ENCODE results near the gene RALB.

The RALB gene

DNA sequence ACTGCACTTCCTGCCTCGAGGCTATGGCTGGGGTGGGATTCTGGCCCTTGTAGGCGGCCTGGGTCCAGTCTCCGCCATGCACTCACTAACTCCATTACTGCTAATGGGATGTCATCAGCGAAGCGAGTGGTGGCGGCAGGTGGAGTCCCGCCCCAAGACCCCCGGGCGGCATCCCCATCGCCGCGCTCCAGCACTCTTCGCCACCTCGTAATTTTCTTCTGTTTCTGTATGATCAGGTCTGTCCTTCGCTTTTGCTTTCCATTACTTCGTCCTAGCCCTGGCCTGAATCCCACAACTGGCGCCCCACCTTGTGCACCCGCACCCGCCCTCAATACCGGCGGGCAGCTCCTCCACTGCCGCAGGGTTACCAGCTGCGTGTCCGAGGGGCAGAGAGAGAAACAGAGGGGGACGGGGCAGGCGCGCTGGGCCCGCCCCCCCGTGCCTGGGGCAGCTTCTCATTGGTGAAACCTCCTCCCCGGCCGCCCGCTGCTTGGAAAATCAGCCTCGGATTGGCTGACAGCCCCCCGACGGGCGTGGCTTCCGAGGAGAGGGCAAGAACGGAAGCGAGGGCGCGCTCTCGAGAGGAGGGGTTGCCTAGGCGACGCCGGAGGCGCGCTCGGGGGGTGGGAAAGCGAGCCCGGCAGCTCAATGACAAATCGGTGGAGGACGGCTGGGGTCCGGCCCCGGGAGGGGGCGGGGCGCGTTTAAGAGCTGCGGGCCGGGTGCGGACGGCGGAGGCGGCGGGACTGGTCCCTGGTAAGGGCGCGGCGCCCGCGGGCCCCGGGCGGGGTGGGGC, at the start of gene RALB:
RALB (plus strand) TSS at position 628 of the 796 bp plus-strand sequence. CDS start 25,813 bp downstream, outside the sequence.
- peak; percentile 98 to 99 for DNase-seq

GRCh38 chr2:120203251-120204021, 49.2 kb upstream of the RALB start:
- DNase-seq = peak in 1 of 2 donors; percentile 35

- DNase-seq = no peak
Measured at GRCh38 chr2:120204022-120204405, 48.6 kb upstream of the RALB start.

- no peak for DNase-seq
Measured at GRCh38 chr2:120204417-120204816, 48.2 kb upstream of the RALB start.

DNA sequence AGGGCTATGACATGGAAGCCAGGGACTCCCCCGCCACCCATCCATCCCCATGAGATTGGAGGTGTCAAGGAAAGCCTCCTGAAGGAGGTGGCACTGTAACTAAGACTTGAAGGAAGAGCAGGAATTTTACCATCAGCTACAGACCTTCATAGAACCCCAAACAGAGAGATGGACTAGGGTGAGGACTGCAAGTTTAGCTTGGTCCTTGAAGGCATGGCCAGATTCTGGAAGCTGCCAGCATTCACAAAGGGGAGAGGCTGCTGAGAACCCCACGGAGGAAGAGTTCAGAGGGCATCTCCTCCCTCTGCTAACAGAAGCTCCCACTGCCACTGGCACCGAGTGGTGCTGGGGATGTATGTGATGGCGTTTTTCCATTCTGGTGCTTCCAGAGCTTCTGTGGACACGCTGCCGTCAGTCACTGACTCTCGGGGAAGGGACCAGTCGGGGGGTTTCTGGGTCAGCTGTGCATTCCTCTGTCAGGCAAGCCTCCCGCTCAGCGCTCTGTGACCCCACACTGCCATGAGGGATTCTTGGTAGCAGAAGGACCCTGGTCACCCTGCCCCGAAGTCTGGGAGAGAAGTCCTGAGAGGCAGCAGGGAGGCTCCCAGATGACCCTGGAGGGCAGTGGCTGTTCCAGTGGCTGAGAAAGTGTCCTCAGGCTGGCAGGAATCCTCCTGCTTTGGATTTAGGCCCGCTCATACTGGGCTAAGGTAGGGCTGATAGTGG, 47.5 kb upstream of the RALB start:
- no peak for DNase-seq

DNA sequence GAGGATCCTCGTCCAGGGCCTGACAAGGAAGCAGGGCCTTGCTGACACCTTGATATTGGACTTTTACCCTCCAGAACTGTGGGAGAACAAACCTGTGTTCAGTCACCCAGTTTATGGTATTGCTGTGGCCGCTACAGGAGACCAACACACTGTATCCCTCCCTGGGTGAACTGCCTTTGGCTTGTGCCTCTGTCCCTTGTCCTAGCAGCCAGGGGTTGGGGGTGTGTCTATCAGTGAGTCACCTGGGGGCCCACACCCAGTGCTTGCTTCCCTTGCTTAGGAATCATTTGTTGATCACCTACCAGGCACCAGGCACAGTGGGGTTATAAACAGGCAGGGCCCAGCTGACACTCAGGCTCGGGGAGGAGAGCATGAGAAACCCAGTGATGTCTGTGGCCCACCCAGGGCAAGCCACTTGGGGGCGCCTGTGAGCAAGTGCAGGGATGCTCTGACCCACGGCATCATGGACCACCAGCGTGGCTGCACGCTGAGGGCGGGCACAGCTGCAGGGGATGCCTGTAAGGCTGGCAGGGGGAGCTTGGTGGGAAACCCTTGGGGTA, 46.5 kb upstream of the RALB start:
- peak in 1 of 2 donors; percentile 31 for DNase-seq

GRCh38 chr2:120208381-120209353, 44.0 kb upstream of the RALB start:
- no peak for DNase-seq

GRCh38 chr2:120209427-120210269, 43.0 kb upstream of the RALB start:
- no peak for DNase-seq

- peak in 1 of 2 donors; percentile 18 for DNase-seq
Measured at GRCh38 chr2:120210270-120210693, 42.4 kb upstream of the RALB start.

DNA sequence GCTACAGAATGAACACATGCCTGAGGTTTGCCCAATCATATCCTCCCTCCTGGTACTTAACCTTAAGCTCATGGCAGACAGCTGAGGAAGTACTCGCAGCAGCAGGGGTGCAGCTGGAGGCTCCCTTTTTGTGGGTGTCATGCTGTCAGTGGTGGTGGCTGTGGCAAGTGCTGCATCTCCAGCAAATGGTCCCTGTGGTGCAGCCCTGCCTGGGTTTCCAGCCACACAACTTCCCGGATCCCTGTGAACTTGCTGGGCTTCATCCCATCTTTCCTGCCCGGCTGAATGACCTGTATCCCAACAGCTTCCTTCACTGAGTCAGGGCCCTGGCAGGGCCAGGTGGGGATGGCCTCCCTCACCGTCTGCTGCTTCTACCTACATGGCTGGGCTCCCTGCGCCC, 34.5 kb upstream of the RALB start:
- no peak for DNase-seq

DNA sequence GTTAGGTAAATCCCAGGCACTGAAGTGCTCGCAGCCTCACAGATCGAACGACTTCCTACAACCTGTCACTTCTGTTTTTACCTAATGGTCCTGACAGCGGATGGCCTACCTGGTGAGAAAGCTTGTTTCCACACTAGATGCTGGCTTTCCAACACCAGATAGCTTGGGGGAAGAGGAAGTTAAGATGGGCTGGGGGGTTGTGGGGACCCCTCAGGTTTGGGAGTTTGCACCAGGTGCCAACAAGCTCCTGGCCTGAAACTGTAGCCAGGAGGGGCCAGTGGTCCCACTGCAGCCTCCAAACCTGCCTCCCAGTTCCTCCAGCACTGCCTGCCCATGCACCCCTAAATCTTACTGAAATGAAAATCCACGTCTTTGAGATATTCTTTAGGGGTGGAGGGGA, 33.4 kb upstream of the RALB start:
- no peak for DNase-seq

DNA sequence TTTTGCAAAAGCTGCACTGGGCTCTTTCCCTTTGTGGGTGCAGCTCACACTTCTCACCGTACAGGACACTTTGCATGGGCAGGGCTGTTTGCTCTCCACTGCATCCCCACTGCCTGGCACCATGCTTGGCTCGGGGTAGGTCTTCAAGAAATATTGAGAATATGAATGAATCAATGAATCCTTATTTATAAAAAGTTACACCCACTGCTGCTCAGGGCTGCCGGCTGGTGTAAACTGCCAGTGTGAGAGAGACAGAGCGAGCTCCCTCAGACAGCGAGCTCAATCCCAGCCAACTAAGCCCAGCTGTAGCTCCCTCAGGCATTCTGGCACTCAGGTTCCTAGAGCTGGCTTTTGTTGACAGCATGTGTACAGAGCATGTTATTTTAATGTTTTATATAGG, 32.9 kb upstream of the RALB start:
- no peak for DNase-seq

GRCh38 chr2:120220756-120221155, 31.9 kb upstream of the RALB start:
- DNase-seq = no peak

- DNase-seq = no peak
Measured at GRCh38 chr2:120221616-120222015, 31.0 kb upstream of the RALB start.

DNA sequence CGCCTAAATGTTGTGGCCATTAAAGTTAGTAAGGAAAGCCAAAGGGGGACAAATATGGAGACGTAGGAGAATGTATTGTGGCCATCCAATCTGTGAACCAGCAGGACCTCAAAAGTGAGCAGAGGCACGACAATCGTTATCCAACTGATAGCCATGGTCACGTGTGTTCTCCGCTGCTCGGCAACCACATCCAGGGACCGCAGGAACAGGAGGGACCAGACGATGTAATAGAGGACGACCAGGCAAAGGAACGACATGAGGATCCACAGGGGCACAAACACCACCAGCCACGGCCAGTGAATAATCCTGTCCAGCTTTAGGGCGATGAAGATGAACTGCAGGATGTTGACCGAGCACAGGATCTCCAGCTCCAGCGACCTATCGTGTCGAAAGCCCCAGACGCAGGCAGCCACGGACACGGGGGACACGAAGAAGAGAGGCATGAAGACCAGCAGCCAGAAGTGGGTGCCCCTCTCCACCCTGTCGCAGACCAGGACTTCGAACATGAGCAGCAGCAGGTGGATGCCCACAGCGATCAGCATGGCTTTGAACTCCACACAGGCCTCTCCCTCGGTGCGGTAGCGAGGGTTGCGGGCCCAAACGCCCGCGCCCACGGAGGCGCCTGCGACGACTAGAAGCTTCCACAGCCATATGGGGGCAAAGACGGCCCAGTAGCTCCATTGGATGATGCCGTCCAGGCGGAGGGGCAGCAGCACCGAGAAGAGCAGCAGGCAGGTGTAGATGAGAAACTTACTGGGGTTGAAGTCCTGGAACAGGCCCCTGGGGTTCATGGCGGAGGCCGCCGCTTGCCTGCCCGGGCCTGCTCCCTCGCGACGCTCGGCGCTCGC, 30.2 kb upstream of the RALB start:
- DNase-seq = no peak

DNA sequence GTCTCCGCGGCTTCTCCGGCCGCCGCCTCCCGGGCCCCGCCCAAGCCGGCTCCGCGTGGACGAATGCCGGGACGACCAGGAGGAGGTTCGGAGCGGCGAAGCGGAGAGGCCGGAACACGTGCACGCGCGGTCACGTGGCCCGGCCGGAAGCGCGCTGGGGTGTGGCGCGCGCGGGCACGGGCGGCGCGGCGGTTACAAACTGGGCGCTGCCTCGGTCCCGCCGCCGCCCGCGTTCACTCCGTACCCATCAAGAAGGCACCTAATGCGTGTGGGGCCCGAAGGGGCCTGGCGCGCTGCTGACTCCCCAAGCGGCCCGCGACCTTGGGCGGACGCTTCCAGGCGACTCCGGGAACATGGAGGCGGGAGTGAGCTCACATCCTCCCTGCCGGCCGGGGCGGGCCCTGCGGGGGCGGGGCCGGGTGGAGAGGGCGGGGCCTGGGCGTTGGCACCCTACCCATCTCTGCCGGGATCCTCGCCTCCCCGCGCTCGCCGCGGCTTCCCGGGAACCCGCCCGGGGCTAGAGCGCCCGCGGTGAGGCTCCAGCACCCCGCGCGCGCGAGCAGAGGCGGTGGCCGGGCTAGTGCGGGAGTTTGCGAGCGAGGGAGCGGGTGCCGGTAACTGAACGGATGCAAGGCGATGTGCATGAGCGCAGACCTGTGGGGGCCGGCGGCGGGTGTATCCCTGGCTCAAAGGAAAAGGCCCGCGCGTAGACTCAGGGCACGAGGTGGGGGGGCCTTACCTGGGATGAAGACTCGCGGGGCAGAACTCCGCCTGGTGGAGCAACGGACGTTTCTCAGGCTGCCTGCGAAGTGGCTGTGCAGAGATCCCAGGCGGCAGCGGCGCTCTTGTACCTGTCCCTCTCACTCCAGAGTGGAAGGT, 29.4 kb upstream of the RALB start, which contains the start of gene TMEM185B:
TMEM185B (minus strand) TSS at position 367 of the 879 bp plus-strand sequence. CDS start 424 bp downstream, outside the sequence.
- DNase-seq = peak; percentile 90 to 94

GRCh38 chr2:120224256-120224655, 28.4 kb upstream of the RALB start:
- DNase-seq = no peak

DNA sequence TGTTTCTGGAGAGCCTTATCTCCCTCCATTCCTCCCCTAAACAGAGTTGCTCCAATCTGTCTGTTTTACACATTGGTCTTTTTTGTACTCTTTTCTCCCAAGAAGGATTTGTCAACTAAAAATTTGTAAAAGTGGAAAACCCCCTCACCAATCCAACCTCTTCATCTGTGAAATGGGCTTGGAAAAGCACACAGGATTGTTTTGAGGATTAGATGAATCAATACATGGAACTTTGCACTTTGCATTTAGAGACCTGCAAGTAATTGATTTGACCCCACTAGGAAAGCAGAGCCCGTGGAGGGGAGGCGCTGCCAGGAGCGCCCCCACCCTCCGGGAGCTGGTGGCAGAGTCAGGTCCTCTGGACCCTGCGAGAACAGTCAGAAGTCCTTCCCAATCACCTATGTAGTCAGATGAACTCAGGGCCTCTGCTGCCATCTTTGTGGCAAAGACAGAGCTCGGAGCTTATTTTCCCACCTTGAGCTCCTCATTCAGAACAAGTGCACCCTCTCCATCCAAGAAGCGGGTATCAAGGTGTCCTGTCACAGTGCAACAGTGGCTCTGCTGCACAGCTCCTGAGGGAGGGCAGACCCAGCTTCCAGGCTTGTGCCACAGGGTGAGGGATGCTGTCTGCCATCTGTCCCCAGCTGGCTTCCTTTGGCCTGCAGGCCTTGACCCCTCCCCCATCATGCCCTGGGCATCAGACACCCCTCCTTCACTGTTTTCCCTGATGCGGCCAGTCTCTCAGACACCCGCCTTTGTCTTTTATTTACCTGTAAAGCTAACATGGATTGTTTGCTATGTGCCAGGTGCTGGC, 27.7 kb upstream of the RALB start:
- no peak for DNase-seq
